Lower leg skin (tissue), 3 donors: Measurements from ENCODE around the gene CNIH4.

Experiments used
- POLR2A ChIP-seq, 2 donors: fragments of 450-650 bp; IDR thresholded peaks; one replicate each; pipeline ENCODE4 v1.6.1; 2016 to 2017; ENCODE audit warnings: antibody characterized with exemption in 2 of 2, mild to moderate bottlenecking in 1 of 2, moderate library complexity in 1 of 2
- TF ChIP-seq, protein P1 (sequence below), 3 donors: fragments of 450-650 bp; IDR thresholded peaks; one replicate each; pipeline ENCODE4 v1.5.1; 2016; ENCODE audit warnings: antibody characterized with exemption in 3 of 3, mild to moderate bottlenecking in 3 of 3, moderate library complexity in 2 of 3

GRCh38 chr1:224377676-224378006 lies 21.0 kb downstream of the CNIH4 start:
- TF ChIP-seq, protein P1, sequence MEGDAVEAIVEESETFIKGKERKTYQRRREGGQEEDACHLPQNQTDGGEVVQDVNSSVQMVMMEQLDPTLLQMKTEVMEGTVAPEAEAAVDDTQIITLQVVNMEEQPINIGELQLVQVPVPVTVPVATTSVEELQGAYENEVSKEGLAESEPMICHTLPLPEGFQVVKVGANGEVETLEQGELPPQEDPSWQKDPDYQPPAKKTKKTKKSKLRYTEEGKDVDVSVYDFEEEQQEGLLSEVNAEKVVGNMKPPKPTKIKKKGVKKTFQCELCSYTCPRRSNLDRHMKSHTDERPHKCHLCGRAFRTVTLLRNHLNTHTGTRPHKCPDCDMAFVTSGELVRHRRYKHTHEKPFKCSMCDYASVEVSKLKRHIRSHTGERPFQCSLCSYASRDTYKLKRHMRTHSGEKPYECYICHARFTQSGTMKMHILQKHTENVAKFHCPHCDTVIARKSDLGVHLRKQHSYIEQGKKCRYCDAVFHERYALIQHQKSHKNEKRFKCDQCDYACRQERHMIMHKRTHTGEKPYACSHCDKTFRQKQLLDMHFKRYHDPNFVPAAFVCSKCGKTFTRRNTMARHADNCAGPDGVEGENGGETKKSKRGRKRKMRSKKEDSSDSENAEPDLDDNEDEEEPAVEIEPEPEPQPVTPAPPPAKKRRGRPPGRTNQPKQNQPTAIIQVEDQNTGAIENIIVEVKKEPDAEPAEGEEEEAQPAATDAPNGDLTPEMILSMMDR (IDR thresholded peaks at IDR 0.05) = no peak
- no peak for TF ChIP-seq POLR2A (IDR thresholded peaks at IDR 0.05)
